Measurements from ENCODE around the gene ACKR2. TPM values are rescaled to one million over a fixed set of nuclear protein-coding genes. Genes with fewer than 3 reads are reported as not detected.

The ACKR2 gene
- total and polyA plus RNA-seq, 2 of the 13 experiments (the other 11 are each of a cell fraction or from before 2014, with no cell fraction given), result 1.1 to 1.9 TPM

- TF ChIP-seq ZNF839 (CRISPR knock-in tag; IDR thresholded peaks at IDR 0.05; ENCODE audit: borderline replicate concordance) (no peak), ZBTB43 (CRISPR knock-in tag; conservative IDR thresholded peaks at IDR 0.05) (no peak; the same call in 1 of the 2 replicates), ARID2 (CRISPR knock-in tag; IDR thresholded peaks at IDR 0.05; ENCODE audit: borderline replicate concordance) (no peak; the same call in 1 of the 2 replicates), SRY (CRISPR knock-in tag; IDR thresholded peaks at IDR 0.05) (peak; percentile 50; the same call in 1 of the 2 replicates), GRHL1 (CRISPR knock-in tag; conservative IDR thresholded peaks at IDR 0.05) (no peak), JARID2 (CRISPR knock-in tag; IDR thresholded peaks at IDR 0.05; ENCODE audit: insufficient replicate concordance) (no peak), AKAP8 (CRISPR knock-in tag; IDR thresholded peaks at IDR 0.05) (no peak), ZNF7 (CRISPR knock-in tag; IDR thresholded peaks at IDR 0.05) (no peak), CENPT (CRISPR knock-in tag; IDR thresholded peaks at IDR 0.05; ENCODE audit: low read depth) (no peak), ZNF646 (CRISPR knock-in tag; IDR thresholded peaks at IDR 0.05) (no peak), ZBTB10 (CRISPR knock-in tag; IDR thresholded peaks at IDR 0.05; ENCODE audit: borderline replicate concordance) (no peak), ZBTB39 (CRISPR knock-in tag; IDR thresholded peaks at IDR 0.05) (peak; percentile 96)
Observed at GRCh38 chr3:42855547-42856380, 46.5 kb downstream of the ACKR2 start (continued).
